HTR-8/SVneo (cell line): ENCODE measurements around the gene CRP.
"Not testable (repeated sequence)": the region's sequence is repeated elsewhere in the genome, so short reads cannot be mapped to it uniquely, and the experiment has no call there.

ENCODE experiments used
- DNase-seq: peaks from one replicate; pipeline ENCODE4 v3.0.0; 2011; ENCODE audit warnings: low spot score, mixed read lengths; ENCODE audit not compliant: insufficient read length
- FAIRE-seq: peaks from 2 replicates; lab custom pipeline; 2011; peaks lifted over from hg19 to GRCh38; lab: Jason Lieb, UNC

Gene CRP

GRCh38 chr1:159714529-159714928 lies at the start of gene CRP:
CRP (minus strand) TSS chr1:159714589; CDS start chr1:159714485, 104 bp downstream.
- no peak for DNase-seq
- no peak for FAIRE-seq

GRCh38 chr1:159763686-159764085 lies 49.3 kb upstream of the CRP start:
- FAIRE-seq (no peak), DNase-seq (no peak)

GRCh38 chr1:159756397-159756796 lies 42.0 kb upstream of the CRP start:
- no peak for DNase-seq
- FAIRE-seq, result no peak

GRCh38 chr1:159755451-159756007 lies 41.1 kb upstream of the CRP start:
- no peak for FAIRE-seq

GRCh38 chr1:159753386-159753785 lies 39.0 kb upstream of the CRP start:
- DNase-seq (no peak), FAIRE-seq (no peak)

More at GRCh38 chr1:159755451-159756007, 41.1 kb upstream of the CRP start:
- no peak for DNase-seq

GRCh38 chr1:159752135-159752580 lies 37.8 kb upstream of the CRP start:
- FAIRE-seq, result no peak
- DNase-seq, result no peak

- no peak for DNase-seq
- no peak for FAIRE-seq
These were observed 36.6 kb upstream of the CRP start for GRCh38 chr1:159751031-159751430.

GRCh38 chr1:159750621-159751020 lies 36.2 kb upstream of the CRP start:
- FAIRE-seq (no peak), DNase-seq (no peak)

GRCh38 chr1:159749630-159750029 lies 35.2 kb upstream of the CRP start:
- no peak for DNase-seq
- FAIRE-seq, result no peak

GRCh38 chr1:159748370-159748769 lies 34.0 kb upstream of the CRP start:
- FAIRE-seq (no peak), DNase-seq (no peak)

- FAIRE-seq, result no peak
- DNase-seq, result no peak
These were observed 32.3 kb upstream of the CRP start for GRCh38 chr1:159746666-159747065.

GRCh38 chr1:159743651-159744410 lies 29.4 kb upstream of the CRP start:
- no peak for DNase-seq
- FAIRE-seq, result no peak

GRCh38 chr1:159737238-159737916 lies 23.0 kb upstream of the CRP start:
- FAIRE-seq, result no peak
- DNase-seq, result no peak

GRCh38 chr1:159723188-159723587 lies 8.8 kb upstream of the CRP start:
- not testable (repeated sequence) for DNase-seq, FAIRE-seq

GRCh38 chr1:159719990-159720389 lies 5.6 kb upstream of the CRP start:
- DNase-seq (no peak), FAIRE-seq (no peak)

- no peak for FAIRE-seq
These were observed 1.5 kb upstream of the CRP start for GRCh38 chr1:159715855-159716254.

GRCh38 chr1:159712080-159712479 lies 2.3 kb downstream of the CRP start:
- FAIRE-seq, result no peak
- no peak for DNase-seq

More at GRCh38 chr1:159715855-159716254, 1.5 kb upstream of the CRP start:
- no peak for DNase-seq

GRCh38 chr1:159707472-159708260 lies 6.7 kb downstream of the CRP start:
- DNase-seq (no peak), FAIRE-seq (no peak)

GRCh38 chr1:159705904-159706256 lies 8.5 kb downstream of the CRP start:
- FAIRE-seq (no peak), DNase-seq (no peak)

- no peak for DNase-seq
- FAIRE-seq, result no peak
These were observed 9.0 kb downstream of the CRP start for GRCh38 chr1:159705251-159705903.
